EL (cell line): ENCODE data around the gene STK24.

Experiments
- DNase-seq: peaks from one replicate; pipeline ENCODE4 v3.0.0-alpha.2; 2016

Gene STK24

DNA sequence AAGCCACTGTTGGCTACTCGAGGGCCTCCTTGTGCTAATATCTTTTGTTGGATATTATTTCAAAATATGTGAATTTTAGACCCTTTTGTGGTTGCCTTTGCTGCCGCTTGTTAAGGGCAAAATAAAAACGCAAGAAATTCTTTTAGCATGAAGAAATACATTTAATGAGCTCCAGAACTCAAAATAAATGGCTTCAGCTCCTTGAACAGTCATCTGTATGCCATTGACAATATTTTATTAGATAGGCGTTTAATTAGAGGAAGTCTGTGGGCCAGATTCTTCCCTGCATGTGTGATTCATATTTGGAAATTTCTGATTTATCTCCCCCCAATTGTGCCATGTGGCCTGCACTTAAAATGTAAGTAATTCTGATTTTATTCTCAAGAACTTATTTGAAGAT lies 177.2 kb downstream of the STK24 start:
- peak; percentile 74 for DNase-seq

DNA sequence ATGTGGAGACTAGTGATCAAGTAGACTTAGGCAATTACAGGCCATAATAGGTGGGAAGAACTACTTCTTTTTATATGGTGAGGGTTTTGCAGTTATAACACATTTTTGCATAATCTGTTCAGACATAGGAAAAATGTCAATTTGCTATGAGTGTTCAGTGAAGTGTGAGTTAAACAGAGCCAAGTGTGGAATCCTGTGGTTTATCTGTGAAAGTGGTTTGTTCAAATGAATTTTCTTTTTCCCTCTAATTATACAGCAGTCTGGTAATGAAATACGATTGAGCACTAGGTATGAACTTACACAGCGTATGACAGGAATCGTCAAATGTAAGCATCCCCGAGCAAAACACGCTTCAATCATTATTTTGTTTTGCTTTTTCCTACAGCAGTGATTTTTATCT lies 178.3 kb downstream of the STK24 start:
- no peak for DNase-seq

DNA sequence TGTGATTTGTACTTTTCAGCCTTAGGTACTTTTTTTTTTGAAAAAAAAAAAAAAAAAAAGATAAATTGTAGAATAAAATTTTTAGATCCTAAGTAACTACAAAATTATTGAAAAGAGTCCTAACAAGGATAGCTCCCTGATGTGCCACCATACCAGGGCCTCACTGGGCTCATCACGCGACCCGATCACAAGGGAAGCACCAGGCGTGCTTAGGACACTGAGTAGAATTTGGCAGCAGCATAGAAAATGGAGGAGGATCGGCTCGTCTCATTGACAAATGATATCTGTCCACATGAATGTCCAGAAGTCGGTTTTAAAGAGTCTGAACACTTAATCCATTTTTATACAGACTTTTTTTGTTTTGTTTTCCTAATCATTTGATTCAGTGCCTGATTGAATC lies 179.0 kb downstream of the STK24 start:
- DNase-seq = no peak

DNA sequence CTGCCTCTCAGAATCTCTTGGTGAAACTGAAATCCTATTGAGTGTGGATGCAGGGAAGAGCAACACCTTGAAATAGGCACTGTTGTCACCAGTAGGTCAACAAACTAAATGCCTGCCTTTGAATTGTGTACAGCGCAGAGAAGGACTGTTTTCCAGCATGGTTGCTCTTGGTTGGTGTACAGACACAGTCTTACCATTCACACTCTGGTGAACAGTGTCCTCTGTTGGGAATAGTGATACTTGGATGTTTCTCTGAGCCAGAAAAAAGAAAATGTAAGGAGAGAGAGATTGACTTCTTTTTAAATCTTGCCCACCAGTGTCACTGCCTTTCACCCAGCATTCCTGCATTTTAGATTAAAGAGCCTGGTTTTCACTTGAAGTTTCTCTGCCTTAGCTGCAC lies 179.7 kb downstream of the STK24 start:
- DNase-seq = no peak

DNA sequence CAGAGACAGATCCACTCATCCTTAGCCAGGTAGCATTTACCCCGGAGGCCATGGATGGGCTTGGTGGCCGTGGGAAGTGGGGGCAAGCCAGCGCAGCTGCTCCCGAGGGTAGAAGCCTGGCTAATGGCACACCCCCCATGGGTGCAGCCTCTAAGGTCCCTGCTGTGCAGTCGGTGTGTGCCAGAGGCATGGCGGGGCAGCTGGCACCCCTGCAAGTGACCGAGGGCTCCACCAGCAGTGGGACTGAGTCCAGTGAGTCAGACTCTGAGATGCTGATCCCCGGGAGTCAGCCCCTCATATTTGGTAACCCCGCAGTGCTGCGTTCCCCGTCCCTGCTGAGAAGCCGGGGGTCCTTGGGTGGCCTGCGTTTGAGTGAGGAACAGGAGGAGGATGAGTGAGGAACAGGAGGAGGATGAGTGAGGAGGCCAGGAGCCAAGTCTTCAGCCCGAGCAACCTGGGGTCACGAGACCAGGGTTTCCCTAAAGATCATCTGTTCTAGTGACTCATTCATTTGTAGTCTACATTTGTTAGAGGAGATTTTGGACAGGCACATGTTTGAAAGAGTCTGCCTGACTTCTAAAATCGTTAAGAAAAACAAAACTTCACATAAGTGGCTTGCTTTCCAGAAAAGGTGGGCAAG lies 180.7 kb downstream of the STK24 start:
- DNase-seq = no peak
